Caki2 (cell line): ENCODE data around the gene ZNF664. TPM values are rescaled to one million over a fixed set of nuclear protein-coding genes. Genes with fewer than 3 reads are reported as not detected.

Experiments used
- DNase-seq: peaks from one replicate; pipeline ENCODE4 v3.0.0-alpha.2; 2015; ENCODE audit warnings: low read depth
- in situ Hi-C: cut with HindIII; loops from 2 replicates; pipeline ENCODE4 v1.10.0; 2016; ENCODE audit warnings: low sequenced_read_pairs, low pct_unique_long_range_greater_than_20kb, mixed read lengths
- total RNA-seq: library from RNA; depleted of rRNA; stranded (reverse); fragments of >200 nt; shearing (Covaris generic); gene quantifications from 2 replicates; pipeline ENCODE4 v1.2.3, GENCODE V29; 2014; ENCODE audit warnings: low replicate concordance

ZNF664 gene
- total RNA-seq, 1 experiment from 2014 or later = 44.9 TPM

DNA sequence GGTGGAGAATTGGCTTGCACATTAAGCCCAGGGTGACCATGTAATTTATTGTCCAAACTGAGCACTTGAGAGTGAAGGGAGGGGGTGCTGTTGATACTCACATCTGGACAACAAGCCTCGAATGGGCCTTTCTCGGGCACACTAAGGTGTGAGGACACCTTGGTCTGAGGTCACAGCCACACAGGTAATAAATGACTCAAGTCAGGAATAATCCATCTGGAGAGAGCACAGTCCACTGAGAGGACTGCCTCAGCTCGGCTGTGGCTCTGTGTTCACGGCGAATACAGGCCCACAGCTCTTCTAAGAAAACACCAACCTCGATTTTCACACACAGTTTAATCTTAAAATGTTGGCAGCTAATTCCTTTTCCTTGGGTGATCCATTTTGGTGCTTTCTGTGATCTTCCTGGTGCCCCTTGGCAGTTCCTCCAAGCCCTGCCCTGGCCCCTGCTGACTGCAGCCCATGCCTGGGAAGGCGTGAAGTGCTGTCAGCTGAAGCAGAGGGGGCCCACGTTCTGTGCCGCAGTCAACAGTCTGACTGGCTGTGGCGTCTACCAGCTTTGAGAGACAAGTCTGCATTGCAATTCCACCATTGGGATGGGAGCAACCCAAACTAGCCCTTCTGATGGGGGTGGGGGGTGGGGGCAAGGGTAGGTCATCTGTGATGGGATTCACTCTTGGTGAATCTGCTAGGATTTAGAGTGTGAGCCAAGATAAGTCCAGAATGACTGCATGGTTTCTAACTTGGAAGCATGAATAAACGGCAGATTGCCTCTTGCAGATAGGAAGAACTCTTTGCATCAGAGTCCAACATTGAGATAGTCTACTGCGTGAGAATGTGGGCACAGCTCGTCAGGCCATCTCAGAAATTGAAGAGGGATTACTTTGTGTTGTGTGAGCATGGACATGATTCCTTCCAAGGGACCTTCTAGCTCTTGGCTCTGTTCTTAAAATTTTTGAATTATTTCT lies 42.8 kb downstream of the ZNF664 start:
- in situ Hi-C loops = no loop called here
- DNase-seq = no peak

DNA sequence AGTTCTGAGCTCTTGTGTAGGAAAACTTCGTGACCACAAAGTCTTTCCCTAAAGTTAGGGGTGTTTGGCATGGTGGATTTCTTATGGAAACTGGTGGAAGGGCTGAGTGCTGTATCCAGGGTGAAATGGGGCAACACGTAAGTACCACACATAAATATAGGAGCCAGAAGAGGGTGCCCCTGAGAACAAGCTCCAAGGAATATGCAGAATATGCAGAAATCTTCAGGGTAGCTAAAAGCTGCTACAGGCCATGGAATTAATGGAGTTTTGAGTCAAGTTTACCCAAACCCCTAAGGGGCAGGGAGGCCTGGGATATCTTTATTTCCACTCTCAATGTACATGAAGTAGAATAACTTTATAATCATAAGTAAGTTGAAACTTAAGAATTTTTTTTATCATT lies 44.0 kb downstream of the ZNF664 start:
- in situ Hi-C loops = no loop called here
- no peak for DNase-seq

DNA sequence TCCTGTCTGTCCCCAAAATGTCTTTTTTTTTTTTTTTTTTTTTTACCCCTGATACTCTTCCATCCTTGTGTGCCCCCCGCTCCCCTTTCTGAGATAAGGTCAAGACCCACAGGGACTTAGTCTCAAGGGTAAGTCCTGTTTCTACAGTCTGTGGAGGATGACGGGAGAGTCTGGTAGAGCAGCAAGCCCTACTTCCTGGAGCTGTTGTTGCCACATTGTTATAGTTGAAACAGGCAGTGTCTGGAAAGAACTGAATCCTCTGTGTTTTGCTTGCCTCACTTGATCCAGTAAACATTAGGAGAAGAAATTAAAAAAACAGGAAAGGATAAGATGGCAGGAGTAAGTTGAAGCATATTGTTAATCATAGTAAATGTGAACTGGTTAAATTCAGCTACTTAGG lies 45.5 kb downstream of the ZNF664 start:
- no peak for DNase-seq
- in situ Hi-C loops = no loop called here

DNA sequence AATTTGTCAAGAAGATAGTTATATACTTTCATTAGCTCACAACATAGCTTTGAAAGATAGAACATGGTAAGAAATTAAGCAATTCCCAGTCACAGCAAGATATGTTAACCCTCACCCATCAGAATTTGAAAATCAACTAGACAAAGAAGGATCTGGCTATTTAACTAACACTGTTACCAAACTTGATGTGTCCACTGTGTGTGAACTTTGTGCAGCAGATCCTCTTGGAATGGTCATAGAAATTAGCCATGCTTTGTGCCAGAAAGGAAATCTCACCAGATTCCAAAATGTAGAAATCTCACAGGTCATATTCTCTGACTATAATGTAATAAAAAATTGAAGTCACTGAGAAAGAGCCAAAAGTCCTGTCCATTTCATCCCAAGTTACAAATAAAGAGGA lies 46.1 kb downstream of the ZNF664 start:
- DNase-seq = no peak
- in situ Hi-C loops = no loop called here

- in situ Hi-C loops = no loop called here
- DNase-seq = no peak
Observed at GRCh38 chr12:124020514-124020949, 47.5 kb downstream of the ZNF664 start.

DNA sequence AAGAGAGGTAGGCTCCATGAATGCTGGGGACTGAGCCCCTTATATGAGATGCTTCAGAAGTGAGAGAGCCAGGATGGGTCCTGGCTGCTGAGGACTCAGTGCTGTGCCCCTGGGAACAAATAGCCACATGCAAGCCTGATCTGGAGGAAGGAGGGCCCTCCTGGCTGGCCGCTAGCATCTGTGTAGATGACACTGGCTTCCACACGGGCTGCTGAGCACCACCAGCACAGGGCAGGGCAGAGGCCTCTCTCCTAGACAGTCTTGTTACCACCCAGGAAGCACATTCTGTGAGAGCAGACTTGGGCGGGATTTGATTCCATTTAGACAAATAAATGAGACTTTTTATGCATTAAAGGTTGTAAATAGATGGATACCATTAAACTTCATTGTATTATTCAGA lies 48.0 kb downstream of the ZNF664 start:
- no peak for DNase-seq
- in situ Hi-C loops = no loop called here

DNA sequence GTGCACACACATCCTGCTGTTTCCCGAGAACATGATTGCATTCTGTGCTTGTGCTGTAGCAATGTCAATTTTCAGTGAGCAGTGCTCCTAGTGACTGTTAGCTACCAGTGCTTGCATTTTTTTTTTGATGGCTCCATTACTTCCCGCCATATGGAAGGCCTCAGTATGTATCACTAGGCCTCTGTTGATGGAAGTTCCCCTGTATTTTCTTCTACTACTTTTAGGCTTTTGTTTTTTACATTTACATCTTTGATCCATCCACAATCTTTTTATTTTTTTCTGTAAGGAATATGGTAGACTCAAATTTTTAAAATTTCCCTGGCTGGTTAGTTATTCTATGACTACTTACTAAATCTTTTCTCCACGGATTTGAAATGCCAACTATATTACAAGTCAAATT lies 49.1 kb downstream of the ZNF664 start:
- in situ Hi-C loops = no loop called here
- DNase-seq = no peak

DNA sequence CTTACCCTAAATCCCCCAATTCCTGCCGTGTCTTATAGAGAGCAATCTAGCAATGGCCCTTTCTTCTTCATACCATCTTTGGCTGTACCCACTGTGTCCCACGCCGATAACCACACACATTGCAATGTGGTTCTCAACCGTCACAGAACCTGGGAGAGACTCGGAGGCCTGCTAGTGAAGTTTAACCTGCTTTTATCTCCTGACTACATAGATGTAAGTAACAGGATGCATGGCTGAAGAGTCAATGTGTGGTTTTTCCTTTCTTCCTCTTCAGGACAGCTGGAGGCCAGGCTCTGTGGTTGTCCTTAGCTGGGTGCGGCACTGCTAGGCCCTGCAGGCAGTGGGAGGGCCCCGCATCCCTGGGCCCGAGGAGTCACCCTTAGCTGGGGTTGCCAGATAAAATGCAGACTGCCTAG lies 51.3 kb downstream of the ZNF664 start:
- in situ Hi-C loops = no loop called here
- no peak for DNase-seq

- DNase-seq = no peak
- in situ Hi-C loops = no loop called here
Observed at GRCh38 chr12:124024776-124025175, 51.8 kb downstream of the ZNF664 start.

DNA sequence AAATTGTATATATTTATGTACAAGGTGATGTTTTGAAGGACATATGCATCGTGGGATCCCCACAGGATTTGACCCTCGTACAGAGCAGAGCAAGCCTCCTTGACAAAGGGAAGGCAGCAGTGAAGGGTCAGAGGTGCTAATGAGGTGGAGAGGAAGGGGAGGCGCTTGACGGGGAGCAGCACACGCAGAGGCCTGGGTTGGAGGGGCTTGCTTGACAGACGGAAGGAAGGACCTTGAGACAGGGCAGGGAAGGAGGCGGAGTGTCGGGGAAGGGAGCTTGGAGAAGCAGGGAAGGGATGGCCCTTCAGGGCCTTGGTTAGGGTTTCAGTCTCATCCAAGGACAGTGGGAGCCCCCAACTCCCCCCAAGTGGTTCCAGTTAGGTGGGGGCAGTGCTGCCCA lies 52.6 kb downstream of the ZNF664 start:
- in situ Hi-C loops = no loop called here

GRCh38 chr12:124026755-124027745 lies 54.0 kb downstream of the ZNF664 start:
- no peak for DNase-seq
- in situ Hi-C loops = no loop called here

More for the DNA sequence above, 52.6 kb downstream of the ZNF664 start:
- DNase-seq = no peak

DNA sequence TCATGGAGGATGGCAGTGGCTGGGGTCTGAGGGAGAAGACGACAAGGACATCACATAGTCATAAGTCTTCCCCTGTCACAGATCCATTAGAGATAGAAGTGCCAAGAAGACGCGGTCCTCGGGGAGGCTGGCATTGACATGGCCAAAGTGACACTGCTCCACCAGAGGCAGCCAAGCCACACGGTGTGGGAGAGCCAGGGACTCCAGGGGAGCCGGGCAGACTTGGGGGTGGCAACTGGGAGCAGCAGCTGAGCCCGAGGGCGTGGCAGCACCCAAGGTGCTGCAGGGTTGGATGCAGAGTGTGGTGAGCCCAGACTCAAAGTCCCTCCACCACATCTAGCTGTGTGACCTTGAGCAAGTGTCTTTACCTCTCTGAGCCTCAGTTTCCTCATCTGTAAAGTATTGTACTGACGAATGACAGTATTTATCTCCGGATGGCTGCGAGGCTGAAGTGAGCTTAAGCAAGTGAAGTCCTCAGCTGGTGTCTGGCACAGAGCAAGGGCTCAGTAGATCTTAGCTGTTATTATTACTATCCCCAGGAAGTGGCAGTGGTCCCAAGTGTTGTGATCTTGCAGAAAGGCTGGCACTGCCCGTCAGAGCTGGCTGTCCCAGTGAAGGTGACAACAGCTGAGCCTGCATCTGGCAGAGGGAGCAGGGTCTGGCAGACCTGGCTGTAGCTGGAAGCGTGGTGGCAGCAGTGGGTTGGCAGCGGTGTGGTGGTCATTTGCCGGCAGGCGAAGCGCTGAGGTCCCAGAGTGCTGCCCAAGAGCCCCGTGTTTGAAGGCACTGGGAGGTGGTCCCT lies 54.9 kb downstream of the ZNF664 start:
- in situ Hi-C loops = no loop called here

GRCh38 chr12:124028555-124028925 lies 55.5 kb downstream of the ZNF664 start:
- in situ Hi-C loops = no loop called here
- no peak for DNase-seq

More for the DNA sequence above, 54.9 kb downstream of the ZNF664 start:
- DNase-seq = no peak

DNA sequence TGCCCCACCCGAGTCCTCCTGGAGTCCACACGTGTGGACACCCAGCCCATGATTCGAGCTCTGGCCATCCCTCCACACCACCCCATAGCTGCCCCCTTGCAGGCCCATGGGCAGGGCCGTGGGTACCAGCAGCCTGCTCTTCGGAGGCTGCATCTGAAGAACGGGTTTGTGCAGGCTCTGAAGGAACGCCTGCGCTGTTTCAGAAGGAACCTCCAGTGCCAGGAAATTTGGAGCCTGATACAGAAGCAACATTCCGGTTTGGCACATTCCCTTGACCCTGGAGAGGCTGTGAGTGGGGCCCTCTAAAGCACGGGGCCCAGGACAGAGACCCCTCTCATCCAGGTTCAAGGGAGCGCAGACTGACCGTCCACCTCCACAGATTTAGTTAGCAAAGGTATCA lies 57.0 kb downstream of the ZNF664 start:
- in situ Hi-C loops = no loop called here
- no peak for DNase-seq

GRCh38 chr12:124030510-124030909 lies 57.5 kb downstream of the ZNF664 start:
- no peak for DNase-seq
- in situ Hi-C loops = no loop called here

GRCh38 chr12:124031058-124031457 lies 58.0 kb downstream of the ZNF664 start:
- no peak for DNase-seq
- in situ Hi-C loops = no loop called here

DNA sequence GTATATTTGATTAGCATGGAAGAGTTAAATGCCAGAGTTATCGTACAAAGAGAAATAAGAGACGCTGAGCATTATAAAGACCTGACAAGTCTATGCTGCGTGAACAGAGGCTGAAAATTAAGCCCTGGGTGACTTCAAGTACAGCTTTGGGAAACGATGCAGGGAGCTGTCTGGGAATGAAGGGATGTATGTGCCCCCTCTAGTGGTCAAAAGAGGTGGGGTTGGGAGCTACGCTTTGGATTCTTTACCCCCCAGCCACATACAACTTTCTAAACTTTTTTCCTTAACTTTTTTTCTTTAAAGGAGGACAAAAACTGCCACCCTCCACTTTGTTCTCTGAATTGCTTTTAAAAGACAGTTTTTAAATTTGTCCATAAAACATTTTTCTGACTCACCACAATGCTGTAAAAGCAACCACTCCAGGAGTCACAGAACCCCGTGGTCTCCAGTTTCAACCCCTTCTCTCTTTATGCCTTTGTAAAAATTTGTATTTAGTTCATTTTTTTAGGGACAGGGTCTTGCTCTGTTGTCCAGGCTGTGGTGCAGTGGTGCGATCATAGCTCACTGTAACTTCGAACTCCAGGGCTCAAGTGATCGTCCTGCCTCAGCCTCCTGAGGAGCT lies 59.4 kb downstream of the ZNF664 start:
- in situ Hi-C loops = no loop called here
- peak; percentile 33 for DNase-seq

DNA sequence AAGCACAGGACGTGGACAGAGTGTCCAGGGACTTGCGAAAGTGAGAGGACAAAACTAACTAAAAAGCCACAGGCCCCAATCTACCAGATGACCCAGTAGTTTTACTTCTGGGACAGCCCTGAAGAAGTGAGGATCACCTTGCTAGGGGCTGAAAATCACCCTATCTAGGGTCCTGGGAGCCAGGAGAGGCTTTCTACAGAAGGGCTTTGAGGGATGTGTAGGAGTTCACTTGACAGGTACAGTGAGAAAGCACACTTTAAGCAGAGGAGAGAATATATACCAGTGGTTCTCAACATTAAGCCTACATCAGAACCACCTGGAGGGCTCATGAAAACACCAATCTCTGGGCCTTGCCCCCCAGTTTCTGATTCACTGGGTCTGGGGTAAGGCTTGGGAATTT lies 60.8 kb downstream of the ZNF664 start:
- no peak for DNase-seq
- in situ Hi-C loops = no loop called here
